GM12875 (cell line): ENCODE measurements around the gene CADM1.

Source experiments
- H3K4me3 ChIP-seq: one replicate; pipeline ENCODE4 v1.5.1; 2011; ENCODE audit warnings: low read depth, low read length, control low read depth
- TF ChIP-seq, protein P1 (sequence below): IDR thresholded peaks from 2 replicates; pipeline ENCODE4 v1.5.1; 2011; ENCODE audit warnings: low read depth, mild to moderate bottlenecking, control low read depth, inconsistent platforms, low read length, moderate library complexity, borderline replicate concordance; ENCODE audit not compliant: insufficient read depth

The CADM1 gene

DNA sequence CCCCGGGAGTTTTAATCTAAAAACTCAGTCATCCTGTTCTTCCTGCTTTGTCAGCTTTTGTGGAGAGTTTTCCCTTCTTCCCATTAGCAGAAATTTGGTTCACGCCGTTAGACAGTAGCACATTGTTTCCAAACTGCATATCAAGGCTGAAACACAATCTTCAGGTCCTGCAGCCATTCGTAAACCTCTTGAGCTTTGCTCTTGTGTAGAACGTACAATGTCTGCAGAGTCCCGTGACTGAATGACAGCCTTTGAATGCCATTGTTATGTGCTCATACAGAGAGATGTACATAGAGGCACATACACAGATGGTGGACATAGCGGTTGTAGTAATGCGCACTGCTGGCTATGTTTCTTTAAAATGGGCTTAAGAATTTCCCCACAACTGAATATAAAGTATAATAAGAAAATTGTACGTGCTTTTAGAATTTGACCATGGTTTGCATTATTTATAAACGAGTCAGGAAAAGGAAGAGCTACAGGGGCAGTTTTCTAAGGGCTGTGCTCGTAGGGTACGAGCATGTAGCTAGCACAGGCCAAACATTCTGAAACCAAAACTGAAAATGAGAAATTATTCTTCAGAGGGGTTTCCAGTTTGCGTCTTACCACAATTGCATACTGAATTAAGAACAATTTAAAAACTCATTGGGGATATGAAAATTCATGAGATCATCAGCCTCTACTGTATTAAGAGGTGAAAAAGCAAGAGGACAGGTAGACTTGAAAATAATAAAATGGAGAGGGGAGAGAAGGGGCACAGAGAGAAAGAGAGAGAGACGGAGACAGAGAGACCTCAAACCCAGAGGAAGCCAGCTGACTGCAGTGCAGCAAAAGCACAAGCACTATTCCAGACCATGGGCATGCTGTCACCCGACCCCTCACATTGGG, 310.1 kb downstream of the CADM1 start:
- H3K4me3 ChIP-seq = no peak overlapping the region
- TF ChIP-seq, protein P1, sequence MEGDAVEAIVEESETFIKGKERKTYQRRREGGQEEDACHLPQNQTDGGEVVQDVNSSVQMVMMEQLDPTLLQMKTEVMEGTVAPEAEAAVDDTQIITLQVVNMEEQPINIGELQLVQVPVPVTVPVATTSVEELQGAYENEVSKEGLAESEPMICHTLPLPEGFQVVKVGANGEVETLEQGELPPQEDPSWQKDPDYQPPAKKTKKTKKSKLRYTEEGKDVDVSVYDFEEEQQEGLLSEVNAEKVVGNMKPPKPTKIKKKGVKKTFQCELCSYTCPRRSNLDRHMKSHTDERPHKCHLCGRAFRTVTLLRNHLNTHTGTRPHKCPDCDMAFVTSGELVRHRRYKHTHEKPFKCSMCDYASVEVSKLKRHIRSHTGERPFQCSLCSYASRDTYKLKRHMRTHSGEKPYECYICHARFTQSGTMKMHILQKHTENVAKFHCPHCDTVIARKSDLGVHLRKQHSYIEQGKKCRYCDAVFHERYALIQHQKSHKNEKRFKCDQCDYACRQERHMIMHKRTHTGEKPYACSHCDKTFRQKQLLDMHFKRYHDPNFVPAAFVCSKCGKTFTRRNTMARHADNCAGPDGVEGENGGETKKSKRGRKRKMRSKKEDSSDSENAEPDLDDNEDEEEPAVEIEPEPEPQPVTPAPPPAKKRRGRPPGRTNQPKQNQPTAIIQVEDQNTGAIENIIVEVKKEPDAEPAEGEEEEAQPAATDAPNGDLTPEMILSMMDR = no peak

- TF ChIP-seq, protein P1 = no peak
- no peak overlapping the region for H3K4me3 ChIP-seq
Observed at GRCh38 chr11:115191761-115192160, 312.5 kb downstream of the CADM1 start.

- no peak overlapping the region for H3K4me3 ChIP-seq
Observed at GRCh38 chr11:115190196-115190595, 314.0 kb downstream of the CADM1 start.

GRCh38 chr11:115188898-115189278, 315.3 kb downstream of the CADM1 start:
- TF ChIP-seq, protein P1 = no peak
- no peak overlapping the region for H3K4me3 ChIP-seq

More at GRCh38 chr11:115190196-115190595, 314.0 kb downstream of the CADM1 start:
- TF ChIP-seq, protein P1 = no peak

GRCh38 chr11:115188188-115188897, 315.9 kb downstream of the CADM1 start:
- TF ChIP-seq, protein P1 = no peak
- no peak overlapping the region for H3K4me3 ChIP-seq

DNA sequence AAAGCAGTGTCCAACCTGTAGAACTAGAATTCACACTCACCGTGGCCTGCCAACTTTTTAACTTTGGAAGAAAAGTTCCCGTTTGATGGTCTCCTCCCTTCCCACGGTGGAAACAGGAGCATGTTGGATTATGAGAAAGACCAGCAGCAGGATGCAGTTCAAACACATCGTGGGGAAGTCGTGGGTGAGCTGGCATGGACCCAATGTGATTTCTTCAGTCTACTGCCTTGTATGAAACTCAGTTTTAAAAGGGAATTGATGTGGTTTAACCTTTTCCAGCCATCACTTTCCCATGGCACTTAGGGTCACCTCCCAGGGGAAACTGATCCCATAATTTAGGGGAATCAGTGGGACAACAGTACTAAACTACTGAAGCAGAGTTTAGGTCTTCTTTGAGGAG, 318.3 kb downstream of the CADM1 start:
- no peak overlapping the region for H3K4me3 ChIP-seq
- TF ChIP-seq, protein P1 = no peak
